Hepatocyte (in vitro differentiated cells): ENCODE measurements around the gene FAM120A. TPM values are rescaled to one million over a fixed set of nuclear protein-coding genes. Genes with fewer than 3 reads are reported as not detected.

Source experiments
- DNase-seq: peaks from one replicate; pipeline ENCODE4 v3.0.0-alpha.2; 2016; ENCODE audit warnings: low spot score
- H2AFZ ChIP-seq: fragments of 200-600 bp; sonication (generic); 2 replicates; pipeline ENCODE4 v1.6.0; 2016; ENCODE audit warnings: antibody characterized with exemption, mild to moderate bottlenecking
- H3K27ac ChIP-seq: fragments of 200-600 bp; sonication (generic); 2 replicates; pipeline ENCODE4 v1.5.1; 2016; ENCODE audit warnings: mild to moderate bottlenecking
- H3K27me3 ChIP-seq: fragments of 200-600 bp; sonication (generic); 2 replicates; pipeline ENCODE4 v1.6.1; 2016
- H3K36me3 ChIP-seq: fragments of 200-600 bp; sonication (generic); replicated peaks from 2 replicates; pipeline ENCODE4 v1.5.1; 2016; ENCODE audit warnings: low read depth; ENCODE audit not compliant: insufficient read depth
- H3K4me1 ChIP-seq: fragments of 200-600 bp; sonication (generic); 2 replicates; pipeline ENCODE4 v1.5.1; 2016; ENCODE audit warnings: mild to moderate bottlenecking, moderate library complexity; ENCODE audit not compliant: insufficient read depth
- H3K4me2 ChIP-seq: fragments of 200-600 bp; sonication (generic); 2 replicates; pipeline ENCODE4 v1.6.0; 2016
- H3K4me3 ChIP-seq: fragments of 200-600 bp; sonication (generic); 2 replicates; pipeline ENCODE4 v1.5.1; 2016; ENCODE audit warnings: mild to moderate bottlenecking
- H3K79me2 ChIP-seq: fragments of 200-600 bp; sonication (generic); 2 replicates; pipeline ENCODE4 v1.6.0; 2017; ENCODE audit warnings: mild to moderate bottlenecking
- H3K9me2 ChIP-seq: fragments of 200-600 bp; sonication (generic); replicated peaks from 2 replicates; pipeline ENCODE4 v1.6.0; 2017; ENCODE audit warnings: mild to moderate bottlenecking; ENCODE audit not compliant: insufficient read depth
- H3K9me3 ChIP-seq: fragments of 200-600 bp; sonication (generic); 2 replicates; pipeline ENCODE4 v1.5.1; 2016; ENCODE audit warnings: low read depth, mild to moderate bottlenecking
- H4K20me1 ChIP-seq: fragments of 200-600 bp; sonication (generic); 2 replicates; pipeline ENCODE4 v1.6.0; 2016; ENCODE audit warnings: mild to moderate bottlenecking; ENCODE audit not compliant: insufficient read depth, poor library complexity, severe bottlenecking
- EZH2 ChIP-seq: fragments of 200-600 bp; sonication (generic); IDR thresholded peaks from 2 replicates; pipeline ENCODE4 v1.6.1; 2016; ENCODE audit warnings: antibody characterized with exemption, mild to moderate bottlenecking, borderline replicate concordance
- EZH2phosphoT487 ChIP-seq: fragments of 200-600 bp; sonication (generic); IDR thresholded peaks from one replicate; pipeline ENCODE4 v1.6.1; 2018; ENCODE audit warnings: antibody characterized with exemption, mild to moderate bottlenecking, low read depth, moderate library complexity; ENCODE audit not compliant: unreplicated experiment, severe bottlenecking
- WGBS: methylation state at CpG from one replicate; pipeline ENCODE4 v1.1.6; 2016; ENCODE audit warnings: low lambda C conversion rate; ENCODE audit errors: missing lambda C conversion rate; 5-methylcytosine and 5-hydroxymethylcytosine counted together
- polyA plus RNA-seq: library from polyadenylated mRNA; unstranded; fragments of >200 nt; fragmentation: Nextera tagmentation; extraction: Ambion mirVana; gene quantifications from 2 replicates; pipeline ENCODE4 v1.2.1, GENCODE V29; 2016
- total RNA-seq: library from RNA; depleted of rRNA; stranded (reverse); fragments of >200 nt; gene quantifications from 2 replicates; pipeline ENCODE4 v1.2.3, GENCODE V29; 2014
- TF ChIP-seq, protein P1 (sequence below): fragments of 200-600 bp; sonication (generic); IDR thresholded peaks from 2 replicates; pipeline ENCODE4 v1.5.1; 2016; ENCODE audit warnings: antibody characterized with exemption, mild to moderate bottlenecking; ENCODE audit not compliant: poor library complexity

FAM120A gene
- total and polyA plus RNA-seq, 2 experiments from 2014 or later, result 16.0 to 49.3 TPM

DNA sequence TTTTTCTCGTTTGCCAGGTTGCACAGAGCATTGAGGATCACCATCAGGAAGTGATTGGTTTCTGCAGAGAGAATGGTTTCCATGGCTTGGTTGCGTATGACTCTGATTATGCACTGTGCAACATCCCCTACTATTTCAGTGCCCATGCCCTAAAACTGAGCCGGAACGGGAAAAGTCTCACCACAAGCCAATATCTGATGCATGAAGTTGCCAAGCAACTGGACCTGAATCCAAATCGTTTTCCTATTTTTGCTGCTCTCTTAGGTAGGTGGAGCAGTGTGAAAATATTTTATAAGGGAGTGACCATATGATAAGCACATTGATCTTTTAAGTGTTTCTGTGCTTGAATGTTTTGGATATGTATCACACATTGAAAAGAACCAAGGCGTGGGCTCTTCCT, 19.6 kb downstream of the FAM120A start:
- Histone ChIP-seq H3K4me3 (no peak overlapping the region), H3K4me1 (peaks cover 28% of the 10 kb centered on the region), H3K27me3 (no peaks in the 10 kb centered on the region), H4K20me1 (peaks cover 48% of the 10 kb centered on the region), H3K9me2 (no peaks in the 10 kb centered on the region), H3K79me2 (peaks cover 97% of the 10 kb centered on the region), H2AFZ (no peak overlapping the region), H3K9me3 (no peaks in the 10 kb centered on the region), H3K36me3 (no peaks in the 10 kb centered on the region), H3K4me2 (no peak overlapping the region), H3K27ac (no peak overlapping the region)
- 97% methylated on average over 6 of the region's 6 CpGs for WGBS
- no peak for TF ChIP-seq EZH2
- TF ChIP-seq, protein P1, sequence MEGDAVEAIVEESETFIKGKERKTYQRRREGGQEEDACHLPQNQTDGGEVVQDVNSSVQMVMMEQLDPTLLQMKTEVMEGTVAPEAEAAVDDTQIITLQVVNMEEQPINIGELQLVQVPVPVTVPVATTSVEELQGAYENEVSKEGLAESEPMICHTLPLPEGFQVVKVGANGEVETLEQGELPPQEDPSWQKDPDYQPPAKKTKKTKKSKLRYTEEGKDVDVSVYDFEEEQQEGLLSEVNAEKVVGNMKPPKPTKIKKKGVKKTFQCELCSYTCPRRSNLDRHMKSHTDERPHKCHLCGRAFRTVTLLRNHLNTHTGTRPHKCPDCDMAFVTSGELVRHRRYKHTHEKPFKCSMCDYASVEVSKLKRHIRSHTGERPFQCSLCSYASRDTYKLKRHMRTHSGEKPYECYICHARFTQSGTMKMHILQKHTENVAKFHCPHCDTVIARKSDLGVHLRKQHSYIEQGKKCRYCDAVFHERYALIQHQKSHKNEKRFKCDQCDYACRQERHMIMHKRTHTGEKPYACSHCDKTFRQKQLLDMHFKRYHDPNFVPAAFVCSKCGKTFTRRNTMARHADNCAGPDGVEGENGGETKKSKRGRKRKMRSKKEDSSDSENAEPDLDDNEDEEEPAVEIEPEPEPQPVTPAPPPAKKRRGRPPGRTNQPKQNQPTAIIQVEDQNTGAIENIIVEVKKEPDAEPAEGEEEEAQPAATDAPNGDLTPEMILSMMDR, result no peak
- TF ChIP-seq EZH2phosphoT487, result no peak
- DNase-seq, result no peak

DNA sequence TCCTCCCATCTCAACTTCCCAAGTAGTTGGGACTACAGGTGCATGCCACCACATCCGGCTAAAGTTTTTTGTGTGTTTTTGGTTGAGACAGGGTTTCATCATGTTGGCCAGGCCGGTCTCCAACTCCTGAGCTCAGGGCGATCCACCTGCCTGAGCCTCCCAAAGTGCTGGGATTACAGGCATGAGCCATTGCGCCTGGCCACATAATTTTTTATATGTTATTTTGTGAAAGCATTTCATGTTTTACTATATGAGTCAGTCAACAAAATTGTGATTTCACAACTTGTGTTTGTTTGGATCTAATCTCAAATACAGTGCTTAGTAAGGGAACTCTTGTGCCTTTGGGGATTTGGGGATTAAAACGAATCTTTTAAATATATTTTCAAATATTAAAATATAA, 21.9 kb downstream of the FAM120A start:
- no peaks in the 10 kb centered on the region for H3K27me3 ChIP-seq
- H3K4me2 ChIP-seq, result no peak overlapping the region
- peaks cover 84% of the 10 kb centered on the region for H3K79me2 ChIP-seq
- H3K27ac ChIP-seq, result no peak overlapping the region
- no peak for DNase-seq
- H4K20me1 ChIP-seq, result peaks cover 49% of the 10 kb centered on the region
- no peaks in the 10 kb centered on the region for H3K9me3 ChIP-seq
- no peak overlapping the region for H2AFZ ChIP-seq
- no peak for TF ChIP-seq EZH2phosphoT487
- TF ChIP-seq, protein P1, result no peak
- TF ChIP-seq EZH2, result no peak
- no peak overlapping the region for H3K4me3 ChIP-seq
- H3K9me2 ChIP-seq, result no peaks in the 10 kb centered on the region
- no peaks in the 10 kb centered on the region for H3K36me3 ChIP-seq
- WGBS, result 96% methylated on average over 5 of the region's 5 CpGs
- H3K4me1 ChIP-seq, result peaks cover 15% of the 10 kb centered on the region

DNA sequence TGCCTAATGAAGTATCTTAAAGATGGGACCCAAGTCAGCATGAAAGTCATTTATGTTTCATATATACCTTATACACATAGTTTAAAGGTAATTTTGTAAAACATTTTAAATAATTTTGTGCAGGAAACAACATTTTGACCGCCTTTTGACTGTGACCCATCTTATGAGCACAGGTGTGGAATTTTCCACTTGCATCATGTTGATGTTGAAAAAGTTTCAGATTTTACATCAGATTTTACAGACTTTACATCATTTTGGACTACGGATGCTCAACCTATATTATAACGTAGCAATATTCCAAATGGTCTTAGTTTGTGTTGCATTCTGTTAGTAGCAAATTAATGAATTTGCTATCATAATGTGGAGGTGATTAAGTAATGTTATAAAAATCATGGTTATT, 23.6 kb downstream of the FAM120A start:
- Histone ChIP-seq H4K20me1 (peaks cover 37% of the 10 kb centered on the region), H2AFZ (no peak overlapping the region), H3K36me3 (no peaks in the 10 kb centered on the region), H3K4me3 (no peak overlapping the region), H3K4me2 (no peak overlapping the region), H3K79me2 (peaks cover 82% of the 10 kb centered on the region), H3K27ac (no peak overlapping the region), H3K27me3 (no peaks in the 10 kb centered on the region), H3K9me3 (no peaks in the 10 kb centered on the region), H3K4me1 (peaks cover under 1% of the 10 kb centered on the region), H3K9me2 (no peaks in the 10 kb centered on the region)
- 97% methylated on average over 3 of the region's 3 CpGs for WGBS
- DNase-seq, result no peak
- TF ChIP-seq EZH2, result no peak
- TF ChIP-seq, protein P1, result no peak
- TF ChIP-seq EZH2phosphoT487, result no peak

GRCh38 chr9:93475856-93476255, 24.4 kb downstream of the FAM120A start:
- 78% methylated on average over 3 of the region's 3 CpGs for WGBS

More at GRCh38 chr9:93475856-93476255, 24.4 kb downstream of the FAM120A start:
- Histone ChIP-seq H3K4me2 (no peak overlapping the region), H4K20me1 (peaks cover 33% of the 10 kb centered on the region), H3K9me2 (no peaks in the 10 kb centered on the region), H3K36me3 (no peaks in the 10 kb centered on the region), H3K9me3 (no peaks in the 10 kb centered on the region), H3K4me1 (no peaks in the 10 kb centered on the region), H3K27me3 (no peaks in the 10 kb centered on the region), H3K27ac (no peak overlapping the region), H2AFZ (no peak overlapping the region), H3K79me2 (peaks cover 82% of the 10 kb centered on the region), H3K4me3 (no peak overlapping the region)
- no peak for DNase-seq
- TF ChIP-seq EZH2 (no peak), EZH2phosphoT487 (no peak)
- TF ChIP-seq, protein P1, result no peak
